ENCODE results near the gene NFATC1. TPM values are rescaled to one million over a fixed set of nuclear protein-coding genes. Genes with fewer than 3 reads are reported as not detected.

The NFATC1 gene
- total RNA-seq, 1 donor from 2014 or later = 0.53 TPM

DNA sequence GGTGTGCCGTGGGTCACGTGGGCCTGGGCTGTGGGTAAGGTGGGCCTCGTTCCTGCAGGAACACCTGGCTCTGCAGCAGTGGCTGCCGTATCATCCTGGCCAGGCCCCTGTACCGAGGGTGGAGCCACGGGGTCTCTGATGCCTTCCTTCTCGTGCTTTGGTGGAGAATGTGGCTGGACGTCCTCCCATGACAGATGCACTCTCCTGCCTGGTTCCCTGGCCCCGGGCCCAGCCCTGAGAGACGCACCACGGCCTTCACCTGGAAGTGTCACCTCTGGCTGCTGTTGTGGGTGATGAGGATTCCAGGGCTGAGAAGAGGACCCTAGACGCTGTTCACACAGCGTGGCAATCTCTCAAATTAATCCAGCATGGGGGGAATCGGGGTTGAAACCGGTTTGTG is 49.5 kb downstream of the NFATC1 start:
- H3K4me3 ChIP-seq (ENCODE audit: low read depth, low read length) = no peak overlapping the region
- no peaks in the 10 kb centered on the region for H3K36me3 ChIP-seq (ENCODE audit: control insufficient read depth, insufficient read depth, low read length)
- DNase-seq (ENCODE audit: low read depth) (no peak), FAIRE-seq (no peak)
- TF ChIP-seq, protein P1, sequence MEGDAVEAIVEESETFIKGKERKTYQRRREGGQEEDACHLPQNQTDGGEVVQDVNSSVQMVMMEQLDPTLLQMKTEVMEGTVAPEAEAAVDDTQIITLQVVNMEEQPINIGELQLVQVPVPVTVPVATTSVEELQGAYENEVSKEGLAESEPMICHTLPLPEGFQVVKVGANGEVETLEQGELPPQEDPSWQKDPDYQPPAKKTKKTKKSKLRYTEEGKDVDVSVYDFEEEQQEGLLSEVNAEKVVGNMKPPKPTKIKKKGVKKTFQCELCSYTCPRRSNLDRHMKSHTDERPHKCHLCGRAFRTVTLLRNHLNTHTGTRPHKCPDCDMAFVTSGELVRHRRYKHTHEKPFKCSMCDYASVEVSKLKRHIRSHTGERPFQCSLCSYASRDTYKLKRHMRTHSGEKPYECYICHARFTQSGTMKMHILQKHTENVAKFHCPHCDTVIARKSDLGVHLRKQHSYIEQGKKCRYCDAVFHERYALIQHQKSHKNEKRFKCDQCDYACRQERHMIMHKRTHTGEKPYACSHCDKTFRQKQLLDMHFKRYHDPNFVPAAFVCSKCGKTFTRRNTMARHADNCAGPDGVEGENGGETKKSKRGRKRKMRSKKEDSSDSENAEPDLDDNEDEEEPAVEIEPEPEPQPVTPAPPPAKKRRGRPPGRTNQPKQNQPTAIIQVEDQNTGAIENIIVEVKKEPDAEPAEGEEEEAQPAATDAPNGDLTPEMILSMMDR (IDR thresholded peaks at IDR 0.05; ENCODE audit: insufficient read depth, low read length, severe bottlenecking) = no peak
- no peaks in the 10 kb centered on the region for H3K27me3 ChIP-seq (ENCODE audit: control insufficient read depth, insufficient read depth, low read length)

- Histone ChIP-seq H3K27me3 (ENCODE audit: control insufficient read depth, insufficient read depth, low read length) (no peaks in the 10 kb centered on the region), H3K36me3 (ENCODE audit: control insufficient read depth, insufficient read depth, low read length) (no peaks in the 10 kb centered on the region), H3K4me3 (ENCODE audit: low read depth, low read length) (no peak overlapping the region)
- DNase-seq (ENCODE audit: low read depth) (no peak), FAIRE-seq (no peak)
- TF ChIP-seq, protein P1 (IDR thresholded peaks at IDR 0.05; ENCODE audit: insufficient read depth, low read length, severe bottlenecking) = no peak
Observed at GRCh38 chr18:79445696-79446561, 50.2 kb downstream of the NFATC1 start.

GRCh38 chr18:79446931-79447330 is 51.2 kb downstream of the NFATC1 start:
- DNase-seq (ENCODE audit: low read depth) (no peak), FAIRE-seq (no peak)
- H3K27me3 ChIP-seq (ENCODE audit: control insufficient read depth, insufficient read depth, low read length) = no peaks in the 10 kb centered on the region
- TF ChIP-seq, protein P1 (IDR thresholded peaks at IDR 0.05; ENCODE audit: insufficient read depth, low read length, severe bottlenecking) = no peak
- H3K4me3 ChIP-seq (ENCODE audit: low read depth, low read length) = no peak overlapping the region
- H3K36me3 ChIP-seq (ENCODE audit: control insufficient read depth, insufficient read depth, low read length) = no peaks in the 10 kb centered on the region

GRCh38 chr18:79447703-79448367 is 52.1 kb downstream of the NFATC1 start:
- Histone ChIP-seq H3K36me3 (ENCODE audit: control insufficient read depth, insufficient read depth, low read length) (no peaks in the 10 kb centered on the region), H3K27me3 (ENCODE audit: control insufficient read depth, insufficient read depth, low read length) (no peaks in the 10 kb centered on the region), H3K4me3 (ENCODE audit: low read depth, low read length) (no peak overlapping the region)
- no peak for FAIRE-seq
- no peak for DNase-seq (ENCODE audit: low read depth)
- TF ChIP-seq, protein P1 (IDR thresholded peaks at IDR 0.05; ENCODE audit: insufficient read depth, low read length, severe bottlenecking) = no peak

DNA sequence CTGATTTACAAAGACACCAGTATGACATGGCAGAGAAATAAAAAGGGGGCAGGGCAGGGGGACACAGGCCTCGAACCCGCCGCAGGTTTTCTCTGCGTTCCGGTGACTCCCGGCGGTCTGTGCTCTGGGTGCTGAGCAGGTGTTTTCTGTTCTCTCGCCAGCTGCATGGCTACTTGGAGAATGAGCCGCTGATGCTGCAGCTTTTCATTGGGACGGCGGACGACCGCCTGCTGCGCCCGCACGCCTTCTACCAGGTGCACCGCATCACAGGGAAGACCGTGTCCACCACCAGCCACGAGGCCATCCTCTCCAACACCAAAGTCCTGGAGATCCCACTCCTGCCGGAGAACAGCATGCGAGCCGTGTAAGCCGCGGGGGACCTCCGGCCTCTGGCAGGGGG is 52.9 kb downstream of the NFATC1 start:
- H3K27me3 ChIP-seq (ENCODE audit: control insufficient read depth, insufficient read depth, low read length) = no peaks in the 10 kb centered on the region
- TF ChIP-seq, protein P1 (IDR thresholded peaks at IDR 0.05; ENCODE audit: insufficient read depth, low read length, severe bottlenecking) = no peak
- H3K4me3 ChIP-seq (ENCODE audit: low read depth, low read length) = no peak overlapping the region
- FAIRE-seq (no peak), DNase-seq (ENCODE audit: low read depth) (no peak)
- no peaks in the 10 kb centered on the region for H3K36me3 ChIP-seq (ENCODE audit: control insufficient read depth, insufficient read depth, low read length)
